Breast epithelium (tissue), 4 donors: ENCODE measurements around the gene HHLA2. TPM values are rescaled to one million over a fixed set of nuclear protein-coding genes. Genes with fewer than 3 reads are reported as not detected.
A peak's percentile ranks its signal among the peaks of the same experiment; 100 is the strongest.

ENCODE experiments used
- DNase-seq, 2 donors: peaks; one replicate each; pipeline ENCODE4 v3.0.0-alpha.2; 2019; ENCODE audit warnings: low spot score in 2 of 2
- H3K27ac ChIP-seq, 2 donors: fragments of 200-600 bp; sonication (generic) in 1 of 2; one replicate each; pipeline ENCODE4 v1.5.1; 2016 to 2019; ENCODE audit warnings: mild to moderate bottlenecking in 1 of 2
- H3K27me3 ChIP-seq, 2 donors: fragments of 200-600 bp; sonication (generic) in 1 of 2; one replicate each; pipeline versions ENCODE4 v1.5.1 to v1.6.0; 2017 to 2019; ENCODE audit warnings: control low read depth in 1 of 2, mild to moderate bottlenecking in 1 of 2
- H3K36me3 ChIP-seq: fragments of 200-600 bp; one replicate; pipeline ENCODE4 v1.5.1; 2019
- H3K4me1 ChIP-seq, 2 donors: fragments of 200-600 bp; sonication (generic); one replicate each; pipeline ENCODE4 v1.5.1; 2016 to 2019; ENCODE audit warnings: control low read depth in 1 of 2
- H3K4me3 ChIP-seq, 3 donors: fragments of 200-600 bp; sonication (generic); 1 replicate in 2 of 3; 2 replicates in 1 of 3; pipeline ENCODE4 v1.5.1; 2016 to 2019; ENCODE audit warnings: mild to moderate bottlenecking in 3 of 3, moderate library complexity in 2 of 3
- H3K9me3 ChIP-seq, 2 donors: fragments of 200-600 bp; sonication (generic) in 1 of 2; one replicate each; pipeline ENCODE4 v1.5.1; 2016 to 2019; ENCODE audit warnings: control low read depth in 1 of 2
- POLR2A ChIP-seq: fragments of 450-650 bp; IDR thresholded peaks from one replicate; pipeline ENCODE4 v1.6.1; 2016; ENCODE audit warnings: antibody characterized with exemption, mild to moderate bottlenecking, moderate library complexity
- POLR2AphosphoS5 ChIP-seq, 3 donors: sonication (generic); formaldehyde crosslinking; IDR thresholded peaks; one replicate each; pipeline ENCODE4 v1.6.1; 2017; ENCODE audit warnings: antibody characterized with exemption in 3 of 3
- intact Hi-C: fragments of 100-400 bp; cut with DNase I; formaldehyde crosslinking; loops from one replicate; pipeline ENCODE4 v1.15.1; 2023; ENCODE audit warnings: low total_unique reads
- total RNA-seq, 3 donors: library from RNA; depleted of rRNA; stranded (reverse); fragments of >200 nt; gene quantifications; one replicate each; pipeline ENCODE4 v1.1.0, GENCODE V29; 2016
- TF ChIP-seq, protein P1 (sequence below), 3 donors: fragments of 450-650 bp; IDR thresholded peaks; one replicate each; pipeline ENCODE4 v1.5.1; 2016 to 2017; ENCODE audit warnings: antibody characterized with exemption in 3 of 3, mild to moderate bottlenecking in 3 of 3, moderate library complexity in 3 of 3

HHLA2 gene
- total RNA-seq, 3 donors from 2014 or later, result 1.6 TPM; not detected in 2

- H3K27ac ChIP-seq, result no peak overlapping the region
- no peak for TF ChIP-seq POLR2AphosphoS5 (IDR thresholded peaks at IDR 0.05)
- TF ChIP-seq, protein P1, sequence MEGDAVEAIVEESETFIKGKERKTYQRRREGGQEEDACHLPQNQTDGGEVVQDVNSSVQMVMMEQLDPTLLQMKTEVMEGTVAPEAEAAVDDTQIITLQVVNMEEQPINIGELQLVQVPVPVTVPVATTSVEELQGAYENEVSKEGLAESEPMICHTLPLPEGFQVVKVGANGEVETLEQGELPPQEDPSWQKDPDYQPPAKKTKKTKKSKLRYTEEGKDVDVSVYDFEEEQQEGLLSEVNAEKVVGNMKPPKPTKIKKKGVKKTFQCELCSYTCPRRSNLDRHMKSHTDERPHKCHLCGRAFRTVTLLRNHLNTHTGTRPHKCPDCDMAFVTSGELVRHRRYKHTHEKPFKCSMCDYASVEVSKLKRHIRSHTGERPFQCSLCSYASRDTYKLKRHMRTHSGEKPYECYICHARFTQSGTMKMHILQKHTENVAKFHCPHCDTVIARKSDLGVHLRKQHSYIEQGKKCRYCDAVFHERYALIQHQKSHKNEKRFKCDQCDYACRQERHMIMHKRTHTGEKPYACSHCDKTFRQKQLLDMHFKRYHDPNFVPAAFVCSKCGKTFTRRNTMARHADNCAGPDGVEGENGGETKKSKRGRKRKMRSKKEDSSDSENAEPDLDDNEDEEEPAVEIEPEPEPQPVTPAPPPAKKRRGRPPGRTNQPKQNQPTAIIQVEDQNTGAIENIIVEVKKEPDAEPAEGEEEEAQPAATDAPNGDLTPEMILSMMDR (IDR thresholded peaks at IDR 0.05), result no peak
- TF ChIP-seq POLR2A, result no peak
These were observed 113.4 kb downstream of the HHLA2 start for GRCh38 chr3:108409800-108410178.

DNA sequence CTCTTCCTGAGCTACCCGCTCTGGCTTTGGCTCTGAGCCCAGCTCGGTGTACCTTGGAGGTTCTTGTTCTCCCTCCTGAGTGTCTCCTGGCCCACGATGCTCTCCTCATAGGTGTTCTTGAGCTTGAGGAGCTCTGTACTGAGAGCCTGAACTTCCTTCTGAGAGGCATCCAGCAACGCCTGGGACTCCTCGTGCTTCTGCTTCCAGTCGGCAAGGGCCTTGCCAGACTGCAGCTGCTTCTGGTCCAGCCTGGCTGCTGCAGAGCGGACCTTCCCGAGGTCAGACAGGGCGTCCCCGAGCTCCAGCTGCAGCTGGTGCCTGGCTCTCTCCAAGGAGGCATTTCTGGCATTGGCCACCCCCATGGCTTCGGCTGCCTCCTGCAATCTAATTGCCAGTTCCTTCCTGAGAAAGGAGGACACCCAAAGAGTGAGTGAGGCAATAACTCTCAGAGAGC lies 114.2 kb downstream of the HHLA2 start:
- H3K4me3 ChIP-seq, result no peak overlapping the region
- H3K27me3 ChIP-seq, result no peaks in the 10 kb centered on the region
- TF ChIP-seq POLR2A, result no peak
- TF ChIP-seq, protein P1 (IDR thresholded peaks at IDR 0.05), result no peak
- TF ChIP-seq POLR2AphosphoS5 (IDR thresholded peaks at IDR 0.05), result no peak
- intact Hi-C loops, result no loop called here
- H3K36me3 ChIP-seq, result no peaks in the 10 kb centered on the region
- H3K9me3 ChIP-seq, result no peaks in the 10 kb centered on the region
- DNase-seq, result no peak
- no peak overlapping the region for H3K27ac ChIP-seq
- H3K4me1 ChIP-seq, result peaks cover 0 to 4% of the 10 kb centered on the region in 2 donors

More at GRCh38 chr3:108409800-108410178, 113.4 kb downstream of the HHLA2 start:
- Histone ChIP-seq H3K27me3 (no peaks in the 10 kb centered on the region), H3K36me3 (no peaks in the 10 kb centered on the region), H3K9me3 (no peaks in the 10 kb centered on the region), H3K4me3 (no peak overlapping the region), H3K4me1 (peaks cover 0 to 4% of the 10 kb centered on the region in 2 donors)
- DNase-seq, result no peak
- intact Hi-C loops, result no loop called here

DNA sequence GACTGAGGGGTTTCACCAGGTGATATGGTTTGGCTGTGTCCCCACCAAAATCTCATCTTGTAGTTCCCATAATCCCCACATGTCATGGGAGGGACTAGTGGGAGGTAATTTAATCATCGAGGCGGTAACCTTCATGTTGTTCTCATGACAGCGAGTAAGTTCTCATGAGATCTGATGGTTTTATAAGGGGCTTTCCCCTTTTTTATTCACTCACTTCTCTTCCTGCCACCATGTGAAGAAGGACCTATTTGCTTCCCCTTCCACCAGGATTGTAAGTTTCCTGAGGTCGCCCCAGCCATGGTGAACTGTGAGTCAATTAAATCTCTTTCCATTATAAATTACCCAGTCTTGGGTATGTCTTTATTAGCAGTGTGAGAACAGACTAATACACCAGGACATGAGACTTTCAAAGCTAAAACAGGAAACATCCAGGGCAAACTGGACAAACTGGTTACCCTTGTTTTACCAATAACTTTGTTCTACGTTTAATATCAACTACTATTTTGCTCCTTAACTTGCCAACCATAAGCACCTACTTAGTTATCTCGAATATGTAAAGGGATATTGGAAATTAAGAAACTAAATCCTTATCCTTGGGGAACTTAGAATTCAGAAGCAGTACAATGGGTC lies 115.9 kb downstream of the HHLA2 start:
- Histone ChIP-seq H3K27me3 (no peaks in the 10 kb centered on the region), H3K9me3 (no peaks in the 10 kb centered on the region), H3K27ac (peak overlapping the region; percentile 50 to 51), H3K4me1 (peaks cover 0 to 4% of the 10 kb centered on the region in 2 donors), H3K36me3 (no peaks in the 10 kb centered on the region), H3K4me3 (no peak overlapping the region)
- TF ChIP-seq POLR2A, result no peak
- no peak for TF ChIP-seq POLR2AphosphoS5 (IDR thresholded peaks at IDR 0.05)
- TF ChIP-seq, protein P1 (IDR thresholded peaks at IDR 0.05), result no peak
- intact Hi-C loops, result no loop called here
- DNase-seq, result no peak

DNA sequence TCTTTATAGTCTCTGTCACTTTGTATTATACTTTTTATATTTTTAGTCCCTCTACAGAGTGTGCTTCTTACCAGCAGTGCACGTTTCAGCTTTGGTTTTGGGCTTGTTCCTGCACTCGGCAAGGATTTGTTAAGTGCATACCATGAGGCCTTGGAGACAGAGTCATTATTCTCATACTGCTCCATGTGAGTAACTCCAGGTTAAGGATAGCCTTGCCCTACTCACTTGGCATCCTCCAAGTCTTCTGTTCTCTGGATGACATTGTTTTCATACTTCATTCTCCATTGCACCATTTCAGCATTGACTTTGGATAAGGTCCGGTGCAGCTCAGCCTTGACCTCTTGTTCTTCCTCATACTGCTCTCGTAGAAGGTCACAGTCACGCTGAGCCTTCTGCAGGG lies 117.7 kb downstream of the HHLA2 start:
- DNase-seq, result no peak
- intact Hi-C loops, result no loop called here
- Histone ChIP-seq H3K27me3 (no peaks in the 10 kb centered on the region), H3K27ac (no peak overlapping the region), H3K36me3 (no peaks in the 10 kb centered on the region), H3K4me3 (no peak overlapping the region), H3K4me1 (peaks cover 0 to 4% of the 10 kb centered on the region in 2 donors), H3K9me3 (no peaks in the 10 kb centered on the region)
- TF ChIP-seq POLR2AphosphoS5 (IDR thresholded peaks at IDR 0.05), result no peak
- TF ChIP-seq, protein P1 (IDR thresholded peaks at IDR 0.05), result no peak

- H3K4me1 ChIP-seq, result peaks cover 0 to 4% of the 10 kb centered on the region in 2 donors
- H3K9me3 ChIP-seq, result no peaks in the 10 kb centered on the region
- no peak for DNase-seq
- no peaks in the 10 kb centered on the region for H3K27me3 ChIP-seq
- H3K27ac ChIP-seq, result no peak overlapping the region
- no peaks in the 10 kb centered on the region for H3K36me3 ChIP-seq
- intact Hi-C loops, result no loop called here
- TF ChIP-seq POLR2AphosphoS5 (IDR thresholded peaks at IDR 0.05), result no peak
- no peak for TF ChIP-seq POLR2A
- TF ChIP-seq, protein P1 (IDR thresholded peaks at IDR 0.05), result no peak
- H3K4me3 ChIP-seq, result no peak overlapping the region
These were observed 119.3 kb downstream of the HHLA2 start for GRCh38 chr3:108415661-108416060.
